Germinal center (tissue), 1 donor: ENCODE measurements around the gene NKD1.
A peak's percentile ranks its signal among the peaks of the same experiment; 100 is the strongest.

Experiments used
- DNase-seq: peaks from one replicate; pipeline ENCODE4 v3.0.0; 2012; ENCODE audit warnings: mixed read lengths, low spot score

The NKD1 gene

GRCh38 chr16:50674831-50675230, 126.6 kb downstream of the NKD1 start:
- DNase-seq, result no peak

- no peak for DNase-seq
These were observed 127.8 kb downstream of the NKD1 start for GRCh38 chr16:50675686-50676610.

GRCh38 chr16:50676684-50677225, 128.6 kb downstream of the NKD1 start:
- no peak for DNase-seq

DNA sequence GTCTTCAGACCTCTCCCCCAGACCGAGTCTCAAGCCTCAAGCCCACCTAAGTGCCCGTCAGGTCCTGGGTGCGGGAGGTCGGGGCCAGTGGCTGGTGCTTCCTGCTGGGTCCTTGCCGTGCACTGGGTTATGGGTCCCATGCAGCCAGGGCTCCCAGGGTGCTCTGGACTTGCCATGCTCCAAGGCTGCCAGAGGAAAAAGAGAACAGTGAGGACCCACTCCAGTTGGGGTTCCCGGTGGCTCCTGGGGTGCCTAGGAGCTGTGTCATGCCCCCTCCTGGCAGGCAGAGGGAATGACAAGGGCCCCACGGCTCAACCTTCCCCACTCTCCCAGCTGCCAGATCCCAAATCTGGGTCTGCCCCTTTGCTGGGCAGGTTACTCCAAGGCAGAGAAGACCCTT, 129.2 kb downstream of the NKD1 start:
- DNase-seq, result peak; percentile 29

DNA sequence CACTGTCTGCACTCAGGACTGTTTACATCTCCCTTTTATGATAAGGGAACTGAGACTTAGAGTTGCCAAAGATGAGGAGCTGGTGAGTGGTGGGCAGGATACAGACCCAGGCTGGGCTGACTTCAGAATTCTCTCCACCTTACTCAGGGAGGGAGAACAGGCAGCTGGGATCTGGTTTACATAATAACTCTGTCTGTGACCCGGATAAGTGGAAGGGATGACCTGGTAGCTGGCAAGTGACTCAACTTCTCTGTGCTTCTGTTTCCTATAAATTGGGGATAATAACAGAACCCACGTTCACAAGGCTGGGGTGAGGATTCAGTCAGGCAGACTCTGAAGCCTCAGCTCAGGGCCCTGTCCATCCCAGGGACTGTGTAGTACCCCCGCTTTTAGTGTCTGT, 130.3 kb downstream of the NKD1 start:
- DNase-seq, result no peak

- DNase-seq, result no peak
These were observed 131.1 kb downstream of the NKD1 start for GRCh38 chr16:50679266-50679665.

GRCh38 chr16:50679676-50680555, 131.7 kb downstream of the NKD1 start:
- DNase-seq, result no peak

DNA sequence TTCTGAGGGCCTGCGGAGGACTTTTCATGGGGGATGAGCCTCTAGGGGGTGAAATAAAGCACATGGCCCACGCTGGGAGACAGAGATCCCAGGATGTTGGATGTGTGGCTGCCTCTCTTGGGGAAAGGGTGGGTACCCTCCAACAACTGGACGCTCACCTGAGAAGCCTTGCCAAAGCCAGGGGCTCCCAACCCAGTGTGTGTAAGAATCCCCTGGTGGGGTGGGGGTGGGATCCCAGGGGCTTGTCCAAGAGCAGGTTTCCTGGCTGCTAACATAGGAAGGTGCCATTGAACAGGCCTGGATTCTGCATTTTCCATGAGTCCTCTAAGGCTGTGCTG, 132.3 kb downstream of the NKD1 start:
- no peak for DNase-seq

GRCh38 chr16:50681021-50681885, 133.1 kb downstream of the NKD1 start, which contains the start of gene SNX20:
SNX20 (minus strand) TSS chr16:50681312; CDS start chr16:50677526, 3,786 bp downstream.
- peak; percentile 90 for DNase-seq

GRCh38 chr16:50683689-50684374, 135.6 kb downstream of the NKD1 start:
- peak; percentile 59 for DNase-seq

DNA sequence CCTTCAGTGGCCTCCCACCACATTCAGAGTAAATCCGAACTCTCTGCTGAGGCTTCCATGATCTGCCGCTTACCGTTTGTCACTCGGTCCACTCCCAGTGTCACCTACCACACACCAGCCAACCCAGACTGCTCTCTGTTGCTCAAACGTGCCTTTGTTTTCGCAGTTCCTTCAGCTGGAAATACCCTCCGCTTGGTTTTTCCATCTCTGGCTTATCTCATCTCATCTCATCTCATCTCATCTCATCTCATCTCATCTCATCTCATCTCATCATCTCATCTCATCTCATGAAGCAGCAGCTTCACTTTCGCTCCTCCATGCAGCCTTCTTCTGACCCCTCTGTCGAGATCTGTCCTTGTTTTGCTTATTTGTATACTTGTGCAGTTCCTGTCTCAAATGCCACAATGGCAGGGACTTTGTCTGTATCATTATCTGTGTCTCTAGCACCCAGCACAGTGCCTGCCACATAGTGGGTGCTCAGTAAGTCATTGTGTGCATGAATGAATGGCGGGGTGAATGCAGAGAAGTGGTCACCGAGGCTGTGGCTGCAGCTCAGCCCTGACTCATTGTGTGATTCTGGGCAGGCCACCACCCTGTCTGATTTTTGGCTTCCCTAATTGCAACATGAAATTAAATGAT, 136.7 kb downstream of the NKD1 start:
- DNase-seq, result no peak

GRCh38 chr16:50685462-50686063, 137.4 kb downstream of the NKD1 start:
- DNase-seq, result no peak

DNA sequence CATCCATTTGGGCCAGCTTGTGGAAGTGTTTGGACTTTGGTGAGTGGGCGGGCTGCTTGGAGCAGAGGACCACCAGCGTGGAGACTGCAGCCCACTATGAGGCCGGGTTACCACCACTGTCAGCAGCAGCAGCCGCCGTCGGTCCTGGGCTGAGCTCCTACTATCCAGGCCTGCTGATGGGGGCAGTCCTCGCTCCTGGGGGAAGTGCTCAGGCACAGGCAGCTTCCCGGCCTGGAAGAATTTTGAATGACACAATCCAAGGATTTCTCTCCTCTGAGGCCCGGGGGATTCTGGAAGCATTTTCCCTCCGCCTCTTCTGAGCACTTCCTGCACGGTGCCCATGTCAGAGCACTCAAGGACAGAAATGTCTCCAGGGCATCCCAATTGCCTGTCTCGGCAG, 139.9 kb downstream of the NKD1 start:
- no peak for DNase-seq

DNA sequence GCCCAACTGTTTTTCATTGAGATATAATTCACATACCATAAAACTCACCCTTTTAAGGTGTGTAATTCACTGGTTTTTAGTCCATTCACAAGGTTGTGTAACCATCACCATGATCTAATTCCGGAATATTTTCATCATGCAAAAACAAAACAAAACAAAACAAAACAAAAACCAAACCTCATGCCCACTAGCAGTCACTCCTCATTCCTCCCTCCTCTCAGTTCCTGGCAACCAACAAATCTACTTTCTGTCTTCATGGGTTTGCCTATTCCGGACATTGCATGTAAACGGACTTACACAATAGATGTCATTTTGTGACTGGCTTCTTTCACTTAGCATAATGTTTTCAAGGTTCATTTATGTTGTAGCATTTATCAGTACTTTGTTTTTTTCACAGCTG, 140.7 kb downstream of the NKD1 start:
- no peak for DNase-seq

- DNase-seq, result no peak
These were observed 142.0 kb downstream of the NKD1 start for GRCh38 chr16:50690177-50690576.

DNA sequence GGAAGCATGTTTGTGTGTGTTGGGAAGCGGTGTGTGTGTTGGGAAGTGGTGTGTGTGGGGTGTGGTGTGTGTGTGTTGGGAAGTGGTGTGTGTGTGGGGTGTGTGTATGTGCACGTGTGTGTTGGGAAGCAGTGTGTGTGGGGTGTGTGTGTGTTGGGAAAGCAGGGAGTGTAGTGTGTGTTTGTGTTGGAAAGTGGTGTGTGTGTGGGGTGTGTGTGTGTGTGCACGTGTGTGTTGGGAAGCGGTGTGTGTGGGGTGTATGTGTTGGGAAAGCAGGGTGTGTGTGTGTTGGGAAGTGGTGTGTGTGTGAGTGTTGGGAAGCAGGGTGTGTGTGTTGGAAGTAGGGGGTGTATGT, 144.4 kb downstream of the NKD1 start:
- no peak for DNase-seq

GRCh38 chr16:50692999-50693781, 145.0 kb downstream of the NKD1 start, which contains the start of gene NOD2:
NOD2 (plus strand) TSS chr16:50693606; CDS start chr16:50699496, 5,890 bp downstream.
- DNase-seq, result peak; percentile 77

- no peak for DNase-seq
These were observed 146.0 kb downstream of the NKD1 start for GRCh38 chr16:50694206-50694605.
